CD14-positive monocyte (primary cell): Measurements from ENCODE around the gene MIER3. TPM values are rescaled to one million over a fixed set of nuclear protein-coding genes. Genes with fewer than 3 reads are reported as not detected.

ENCODE experiments used
- DNase-seq, 3 donors: peaks; one replicate each; pipeline ENCODE4 v3.0.0-alpha.2; 2011 to 2022
- H2AFZ ChIP-seq: 2 replicates; pipeline ENCODE4 v1.6.0; 2012; ENCODE audit warnings: mild to moderate bottlenecking, low read depth, low read length, inconsistent platforms; ENCODE audit not compliant: insufficient read depth, poor library complexity, severe bottlenecking
- H3K27ac ChIP-seq, 2 donors: 1 replicate in 1 of 2; 2 replicates in 1 of 2; pipeline ENCODE4 v1.5.1; 2012 to 2013; ENCODE audit warnings: low read length in 2 of 2, control low read depth in 1 of 2, inconsistent platforms in 1 of 2, low read depth in 1 of 2, mild to moderate bottlenecking in 1 of 2
- H3K27me3 ChIP-seq, 2 donors: one replicate each; pipeline versions ENCODE4 v1.6.0 to v1.6.1; 2011 to 2013; ENCODE audit warnings: low read length in 2 of 2; ENCODE audit not compliant: control insufficient read depth in 2 of 2, insufficient read depth in 2 of 2
- H3K36me3 ChIP-seq, 2 donors: replicated peaks in 1 of 2; 1 replicate in 1 of 2; 2 replicates in 1 of 2; pipeline versions ENCODE4 v1.5.1 to v1.6.1; 2012 to 2013; ENCODE audit warnings: low read length in 2 of 2, control low read depth in 1 of 2, inconsistent platforms in 1 of 2, mild to moderate bottlenecking in 1 of 2; ENCODE audit not compliant: insufficient read depth in 2 of 2, control insufficient read depth in 1 of 2
- H3K4me1 ChIP-seq, 2 donors: 1 replicate in 1 of 2; 2 replicates in 1 of 2; pipeline versions ENCODE4 v1.5.1 to v1.6.1; 2012 to 2013; ENCODE audit warnings: low read length in 2 of 2, control low read depth in 1 of 2, inconsistent platforms in 1 of 2, mild to moderate bottlenecking in 1 of 2, moderate library complexity in 1 of 2; ENCODE audit not compliant: insufficient read depth in 2 of 2, control insufficient read depth in 1 of 2
- H3K4me2 ChIP-seq: replicated peaks from 2 replicates; pipeline ENCODE3; 2012; ENCODE audit warnings: low read length, moderate library complexity, mild to moderate bottlenecking; ENCODE audit not compliant: poor library complexity, severe bottlenecking; ENCODE audit errors: extremely low read depth
- H3K4me3 ChIP-seq, 3 experiments: fragments of 200-600 bp in 1 of 3; sonication (generic) in 1 of 3; replicated peaks in 1 of 3; 1 replicate in 2 of 3; 2 replicates in 1 of 3; pipeline ENCODE4 v1.5.1; 2011 to 2013; ENCODE audit warnings: low read length in 3 of 3, mild to moderate bottlenecking in 3 of 3, control low read depth in 2 of 3, low read depth in 2 of 3, inconsistent platforms in 1 of 3, moderate library complexity in 1 of 3
- H3K79me2 ChIP-seq: 2 replicates; pipeline ENCODE4 v1.6.0; 2012; ENCODE audit warnings: mild to moderate bottlenecking, control low read depth, inconsistent platforms, low read length, moderate library complexity; ENCODE audit not compliant: insufficient read depth
- H3K9ac ChIP-seq: 2 replicates; pipeline ENCODE4 v1.6.0; 2017; ENCODE audit warnings: low read length, mild to moderate bottlenecking; ENCODE audit not compliant: insufficient read depth, poor library complexity, severe bottlenecking
- H3K9me3 ChIP-seq, 2 donors: replicated peaks in 1 of 2; 1 replicate in 1 of 2; 2 replicates in 1 of 2; pipeline versions ENCODE4 v1.5.1 to v1.6.1; 2012 to 2013; ENCODE audit warnings: low read length in 2 of 2, control low read depth in 1 of 2; ENCODE audit not compliant: control insufficient read depth in 1 of 2, insufficient read depth in 1 of 2
- H4K20me1 ChIP-seq: 2 replicates; pipeline ENCODE4 v1.6.0; 2012; ENCODE audit warnings: mild to moderate bottlenecking, low read length, control low read depth, moderate library complexity; ENCODE audit not compliant: insufficient read depth
- H3K27ac Mint-ChIP-seq, 7 donors: one replicate each; pipeline ENCODE4 v1.8.0; 2020; ENCODE audit warnings: mild to moderate bottlenecking in 7 of 7, mixed read lengths in 7 of 7, moderate library complexity in 6 of 7, inconsistent platforms in 2 of 7
- H3K27me3 Mint-ChIP-seq, 3 donors: one replicate each; pipeline ENCODE4 v1.8.0; 2021 to 2022; ENCODE audit warnings: low read depth in 3 of 3, mild to moderate bottlenecking in 3 of 3, mixed read lengths in 3 of 3, moderate library complexity in 3 of 3, inconsistent platforms in 1 of 3
- H3K36me3 Mint-ChIP-seq, 2 donors: one replicate each; pipeline ENCODE4 v1.8.0; 2020; ENCODE audit warnings: mixed read lengths in 2 of 2, inconsistent platforms in 1 of 2, mild to moderate bottlenecking in 1 of 2
- H3K4me1 Mint-ChIP-seq: one replicate; pipeline ENCODE4 v1.8.0; 2020; ENCODE audit warnings: mild to moderate bottlenecking, mixed read lengths
- H3K4me3 Mint-ChIP-seq, 2 donors: one replicate each; pipeline ENCODE4 v1.8.0; 2020; ENCODE audit warnings: mild to moderate bottlenecking in 2 of 2, mixed read lengths in 2 of 2, moderate library complexity in 1 of 2
- H3K9me3 Mint-ChIP-seq, 7 donors: one replicate each; pipeline ENCODE4 v1.8.0; 2020 to 2022; ENCODE audit warnings: mixed read lengths in 7 of 7, mild to moderate bottlenecking in 6 of 7, moderate library complexity in 6 of 7, inconsistent platforms in 2 of 7
- CTCF ChIP-seq: fragments of 200-600 bp; IDR thresholded peaks from one replicate; pipeline ENCODE4 v1.8.0; 2022; ENCODE audit warnings: antibody characterized with exemption, mild to moderate bottlenecking
- WGBS: methylation state at CpG from one replicate; pipeline ENCODE4 v1.1.5; 2013; ENCODE audit warnings: missing lambda C conversion rate; ENCODE audit not compliant: insufficient coverage; 5-methylcytosine and 5-hydroxymethylcytosine counted together
- intact Hi-C, 2 donors: fragments of 100-400 bp; cut with micrococcal nuclease; formaldehyde crosslinking; loops; one replicate each; pipeline versions ENCODE4 v1.15.0 to v1.15.1; 2023
- polyA plus RNA-seq, 3 donors: library from polyadenylated mRNA; depleted of rRNA in 1 of 3; unstranded in 2 of 3; stranded (reverse) in 1 of 3; fragments of 300-500 nt in 2 of 3; fragments of >200 nt in 1 of 3; fragmentation: Illumina TruSeq in 2 of 3; gene quantifications; 1 replicate in 2 of 3; 2 replicates in 1 of 3; pipeline ENCODE4 v1.2.3, GENCODE V29; 2012 to 2021

MIER3 gene
- polyA plus RNA-seq, 3 donors, result 2.4 to 5.7 (median 2.9) TPM

GRCh38 chr5:56910210-56910965 is 41.5 kb downstream of the MIER3 start:
- Mint-ChIP-seq H3K9me3 (peaks cover 0 to 3% (median 0%) of the 10 kb centered on the region in 7 donors), H3K36me3 (peaks cover 4 to 7% of the 10 kb centered on the region in 2 donors), H3K4me3 (peak overlapping the region; percentile 91 to 93), H3K27ac (peak overlapping the region; percentile 90 to 99 (median 96)), H3K4me1 (peaks cover 15% of the 10 kb centered on the region), H3K27me3 (peaks cover 0 to 4% (median 0%) of the 10 kb centered on the region in 3 donors)
- H3K9ac ChIP-seq, result peak overlapping the region; percentile 87
- H3K4me3 ChIP-seq, result peak overlapping the region; percentile 66 to 94 (median 85)
- no peak for TF ChIP-seq CTCF
- H3K79me2 ChIP-seq, result no peaks in the 10 kb centered on the region
- peak overlapping the region; percentile 95 for H2AFZ ChIP-seq
- DNase-seq, result peak; percentile 60 to 69 (median 68)
- WGBS, result under 1% methylated on average over 27 of the region's 29 CpGs
- no peaks in the 10 kb centered on the region for H4K20me1 ChIP-seq
- no peaks in the 10 kb centered on the region for H3K27me3 ChIP-seq
- no peaks in the 10 kb centered on the region for H3K9me3 ChIP-seq
- intact Hi-C loops, result loop anchor here in 1 of 2 donors (2.0 kb wide), 1 partner anchor 262 kb away; no protein-coding TSS in a partner anchor
- H3K4me1 ChIP-seq, result peaks cover 15 to 24% of the 10 kb centered on the region in 2 donors
- no peaks in the 10 kb centered on the region for H3K36me3 ChIP-seq
- peak overlapping the region; percentile 82 for H3K4me2 ChIP-seq
- H3K27ac ChIP-seq, result peak overlapping the region; percentile 92 to 96

DNA sequence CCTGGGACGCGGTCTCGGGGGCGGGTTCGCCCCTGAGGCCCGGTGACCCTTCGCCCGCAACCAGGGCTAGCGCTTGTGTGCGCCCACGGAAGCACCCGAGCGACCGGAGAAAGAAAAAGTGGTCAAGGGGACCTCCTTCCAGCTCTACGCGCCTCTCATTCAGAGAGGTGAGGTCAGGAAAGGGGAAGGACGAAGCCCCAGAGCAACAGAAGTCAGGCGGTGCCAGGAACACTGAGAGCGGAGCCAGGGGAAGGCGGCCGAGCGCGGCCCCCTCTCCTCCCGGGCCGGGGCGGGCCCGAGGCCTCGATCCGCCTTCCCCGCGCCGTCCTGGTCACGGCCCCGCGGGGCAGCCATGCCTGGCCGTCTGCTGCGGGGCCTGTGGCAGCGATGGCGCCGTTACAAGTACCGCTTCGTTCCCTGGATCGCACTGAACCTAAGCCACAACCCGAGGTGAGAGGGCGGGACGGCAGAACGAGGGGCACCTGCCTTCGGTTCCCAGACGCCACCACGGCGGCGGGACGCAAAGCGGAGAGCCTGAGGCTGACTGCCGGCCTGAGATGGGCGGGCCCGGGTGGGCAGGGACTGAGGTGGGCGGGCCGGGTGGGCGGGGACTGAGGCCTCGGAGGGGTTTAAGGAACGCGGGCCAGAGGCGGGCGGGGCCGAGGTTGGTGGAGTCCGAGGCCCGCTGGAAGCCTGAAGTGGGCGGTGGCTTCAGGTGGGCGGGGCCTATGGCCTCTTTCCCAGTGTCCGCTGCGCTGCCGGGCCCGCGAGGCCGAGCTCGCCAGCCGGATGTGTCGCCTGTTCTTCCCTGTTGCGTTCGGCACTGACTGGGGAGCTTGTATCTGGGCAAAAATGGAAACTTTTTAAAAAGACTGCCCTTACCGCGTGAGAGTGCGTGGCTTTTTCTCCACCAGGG is 42.4 kb downstream of the MIER3 start, which contains the start of gene SETD9:
Gene SETD9, plus strand, starts transcription at position 303 of the 916 bp plus-strand sequence. Its CDS starts 50 bp downstream, at position 353.
- peak; percentile 92 to 96 (median 96) for DNase-seq
- Histone ChIP-seq H3K27ac (peak within 1 kb of the TSS; percentile 92 to 96), H2AFZ (peak within 1 kb of the TSS; percentile 95), H3K27me3 (no peaks in the 10 kb centered on the region), H3K9me3 (no peaks in the 10 kb centered on the region), H3K4me1 (peaks cover 15 to 24% of the 10 kb centered on the region in 2 donors), H4K20me1 (no peaks in the 10 kb centered on the region), H3K36me3 (no peaks in the 10 kb centered on the region), H3K4me3 (peak within 1 kb of the TSS; percentile 67 to 94 (median 85)), H3K4me2 (peak within 1 kb of the TSS; percentile 82), H3K9ac (peak within 1 kb of the TSS; percentile 87), H3K79me2 (no peaks in the 10 kb centered on the region)
- peaks cover 4 to 7% of the 10 kb centered on the region in 2 donors for H3K36me3 Mint-ChIP-seq
- H3K27me3 Mint-ChIP-seq, result peaks cover 0 to 4% (median 0%) of the 10 kb centered on the region in 3 donors
- H3K4me3 Mint-ChIP-seq, result peak within 1 kb of the TSS; percentile 91 to 93
- H3K27ac Mint-ChIP-seq, result peak within 1 kb of the TSS; percentile 90 to 99 (median 96)
- intact Hi-C loops, result loop anchor here (2.0 to 10.0 kb wide), 4 partner anchors 45 to 1555 kb away; partner anchors contain the start of genes MIER3 (in 1 of the 2) and PLK2 (in 1 of the 2)
- peaks cover 15% of the 10 kb centered on the region for H3K4me1 Mint-ChIP-seq
- under 1% methylated on average over 71 of the region's 84 CpGs for WGBS
- H3K9me3 Mint-ChIP-seq, result peaks cover 0 to 5% (median 0%) of the 10 kb centered on the region in 7 donors
- TF ChIP-seq CTCF, result no peak
